Colonic mucosa (tissue), 4 donors: Measurements from ENCODE around the gene PYHIN1. TPM values are rescaled to one million over a fixed set of nuclear protein-coding genes. Genes with fewer than 3 reads are reported as not detected.

Source experiments
- DNase-seq: peaks from one replicate; pipeline ENCODE4 v3.0.0-alpha.2; 2020
- H3K27ac ChIP-seq: fragments of 200-600 bp; one replicate; pipeline ENCODE4 v1.8.0; 2021
- H3K27me3 ChIP-seq: fragments of 200-600 bp; one replicate; pipeline ENCODE4 v1.8.0; 2021
- H3K36me3 ChIP-seq: fragments of 200-600 bp; one replicate; pipeline ENCODE4 v1.8.0; 2021
- H3K4me1 ChIP-seq: fragments of 200-600 bp; one replicate; pipeline ENCODE4 v1.8.0; 2021; ENCODE audit warnings: mild to moderate bottlenecking
- H3K4me3 ChIP-seq: fragments of 200-600 bp; one replicate; pipeline ENCODE4 v1.8.0; 2021
- H3K9ac ChIP-seq, 2 donors: one replicate each; pipeline ENCODE4 v1.7.0; 2013; ENCODE audit warnings: control low read depth in 2 of 2, low read depth in 2 of 2, low read length in 2 of 2
- H3K9me3 ChIP-seq: fragments of 200-600 bp; one replicate; pipeline ENCODE4 v1.8.0; 2021
- intact Hi-C: fragments of 100-400 bp; cut with DNase I; formaldehyde crosslinking; loops from one replicate; pipeline ENCODE4 v1.14.1; 2022
- total RNA-seq, 2 donors: library from RNA; stranded (reverse); fragmentation: NEBNext Ultra II Directional in 1 of 2; extraction: Animal tissue kit (Norgen Biotek cat#: 25700) in 1 of 2; gene quantifications; one replicate each; pipeline ENCODE4 v1.2.1, GENCODE V29; 2021
- TF ChIP-seq, protein P1 (sequence below): fragments of 200-600 bp; IDR thresholded peaks from one replicate; pipeline ENCODE4 v1.8.0; 2022; ENCODE audit warnings: antibody characterized with exemption, mild to moderate bottlenecking
- donor health status: healthy.
- donor health status: DM: no; HTN: no; CAD: no.
- donor health status: DM: no; HTN: no; CAD: no.

Gene PYHIN1
- total RNA-seq, 2 donors from 2014 or later = 0.61 to 0.86 TPM

- no peaks in the 10 kb centered on the region for H3K27me3 ChIP-seq
- intact Hi-C loops = no loop called here
- TF ChIP-seq, protein P1, sequence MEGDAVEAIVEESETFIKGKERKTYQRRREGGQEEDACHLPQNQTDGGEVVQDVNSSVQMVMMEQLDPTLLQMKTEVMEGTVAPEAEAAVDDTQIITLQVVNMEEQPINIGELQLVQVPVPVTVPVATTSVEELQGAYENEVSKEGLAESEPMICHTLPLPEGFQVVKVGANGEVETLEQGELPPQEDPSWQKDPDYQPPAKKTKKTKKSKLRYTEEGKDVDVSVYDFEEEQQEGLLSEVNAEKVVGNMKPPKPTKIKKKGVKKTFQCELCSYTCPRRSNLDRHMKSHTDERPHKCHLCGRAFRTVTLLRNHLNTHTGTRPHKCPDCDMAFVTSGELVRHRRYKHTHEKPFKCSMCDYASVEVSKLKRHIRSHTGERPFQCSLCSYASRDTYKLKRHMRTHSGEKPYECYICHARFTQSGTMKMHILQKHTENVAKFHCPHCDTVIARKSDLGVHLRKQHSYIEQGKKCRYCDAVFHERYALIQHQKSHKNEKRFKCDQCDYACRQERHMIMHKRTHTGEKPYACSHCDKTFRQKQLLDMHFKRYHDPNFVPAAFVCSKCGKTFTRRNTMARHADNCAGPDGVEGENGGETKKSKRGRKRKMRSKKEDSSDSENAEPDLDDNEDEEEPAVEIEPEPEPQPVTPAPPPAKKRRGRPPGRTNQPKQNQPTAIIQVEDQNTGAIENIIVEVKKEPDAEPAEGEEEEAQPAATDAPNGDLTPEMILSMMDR = no peak
- H3K9me3 ChIP-seq = no peaks in the 10 kb centered on the region
- H3K36me3 ChIP-seq = no peaks in the 10 kb centered on the region
- no peak overlapping the region for H3K27ac ChIP-seq
- no peak overlapping the region for H3K9ac ChIP-seq
- no peak for DNase-seq
- H3K4me3 ChIP-seq = no peak overlapping the region
- H3K4me1 ChIP-seq = no peaks in the 10 kb centered on the region
Observed at GRCh38 chr1:158942490-158942889, 11.1 kb downstream of the PYHIN1 start.

- Histone ChIP-seq H3K36me3 (no peaks in the 10 kb centered on the region), H3K4me3 (no peak overlapping the region), H3K4me1 (no peaks in the 10 kb centered on the region), H3K9me3 (no peaks in the 10 kb centered on the region), H3K27ac (no peak overlapping the region), H3K27me3 (no peaks in the 10 kb centered on the region), H3K9ac (no peak overlapping the region)
- DNase-seq = no peak
- TF ChIP-seq, protein P1 = no peak
- intact Hi-C loops = no loop called here
Observed at GRCh38 chr1:158943059-158943458, 11.7 kb downstream of the PYHIN1 start.

DNA sequence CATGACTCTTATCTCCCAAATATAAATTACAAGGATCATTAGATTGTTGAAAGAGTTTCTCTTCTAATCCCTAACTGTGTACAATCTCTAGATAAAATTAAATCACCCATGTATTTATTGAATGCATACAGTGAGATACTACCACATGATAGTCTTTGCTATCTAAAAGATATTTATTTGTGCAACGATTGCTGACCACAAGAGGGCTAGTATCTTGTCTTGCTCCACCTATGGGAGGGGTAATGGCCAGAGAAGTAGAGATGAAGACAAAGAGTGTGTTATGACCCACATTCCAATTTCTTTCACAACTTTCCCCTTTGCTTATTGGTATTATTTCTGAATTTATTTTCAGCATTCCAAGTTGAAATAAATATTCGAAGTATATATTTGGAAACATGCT is 13.7 kb downstream of the PYHIN1 start:
- intact Hi-C loops = no loop called here
- H3K27ac ChIP-seq = no peak overlapping the region
- H3K4me3 ChIP-seq = no peak overlapping the region
- no peak overlapping the region for H3K9ac ChIP-seq
- TF ChIP-seq, protein P1 = no peak
- no peaks in the 10 kb centered on the region for H3K27me3 ChIP-seq
- H3K9me3 ChIP-seq = no peaks in the 10 kb centered on the region
- no peaks in the 10 kb centered on the region for H3K36me3 ChIP-seq
- H3K4me1 ChIP-seq = no peaks in the 10 kb centered on the region
- DNase-seq = no peak

- Histone ChIP-seq H3K27me3 (no peaks in the 10 kb centered on the region), H3K36me3 (no peaks in the 10 kb centered on the region), H3K4me1 (no peaks in the 10 kb centered on the region), H3K27ac (no peak overlapping the region), H3K9me3 (no peaks in the 10 kb centered on the region), H3K4me3 (no peak overlapping the region), H3K9ac (no peak overlapping the region)
- TF ChIP-seq, protein P1 = no peak
- intact Hi-C loops = no loop called here
- no peak for DNase-seq
Observed at GRCh38 chr1:158946785-158947184, 15.4 kb downstream of the PYHIN1 start.

DNA sequence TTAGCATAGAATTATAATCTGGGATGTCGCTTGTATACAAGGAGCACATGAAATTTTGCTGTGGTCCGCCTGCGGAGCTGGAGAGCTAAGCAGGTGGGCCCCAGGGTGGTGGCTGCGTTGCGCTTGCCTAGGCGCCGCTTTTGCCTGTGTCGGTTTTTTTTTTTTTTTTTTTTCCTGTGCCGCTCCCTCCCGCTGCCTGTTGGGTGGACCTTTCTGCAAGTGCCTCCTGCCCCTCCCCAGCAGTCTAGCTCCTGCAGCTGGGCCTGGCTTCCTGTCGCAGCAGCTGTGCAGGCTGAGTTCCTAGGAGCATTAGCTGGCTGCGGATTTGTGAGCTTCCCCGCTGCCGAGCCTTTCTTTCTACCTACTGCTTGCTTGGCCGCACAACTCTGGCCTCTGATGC is 20.6 kb downstream of the PYHIN1 start:
- H3K9me3 ChIP-seq = no peaks in the 10 kb centered on the region
- TF ChIP-seq, protein P1 = no peak
- H3K27me3 ChIP-seq = no peaks in the 10 kb centered on the region
- no peak overlapping the region for H3K4me3 ChIP-seq
- H3K36me3 ChIP-seq = no peaks in the 10 kb centered on the region
- H3K4me1 ChIP-seq = no peaks in the 10 kb centered on the region
- intact Hi-C loops = no loop called here
- no peak overlapping the region for H3K27ac ChIP-seq
- peak; percentile 23 for DNase-seq
- H3K9ac ChIP-seq = no peak overlapping the region

- Histone ChIP-seq H3K4me1 (no peaks in the 10 kb centered on the region), H3K27me3 (no peaks in the 10 kb centered on the region), H3K9me3 (no peaks in the 10 kb centered on the region), H3K4me3 (no peak overlapping the region), H3K9ac (no peak overlapping the region), H3K36me3 (no peaks in the 10 kb centered on the region), H3K27ac (no peak overlapping the region)
- no peak for DNase-seq
- TF ChIP-seq, protein P1 = no peak
- intact Hi-C loops = no loop called here
Observed at GRCh38 chr1:158952416-158952815, 21.1 kb downstream of the PYHIN1 start.
